Activated B cell treated with CpG ODN at 0.5 μM for 24 hours (primary cell): Measurements from ENCODE around the gene PROX2. TPM values are rescaled to one million over a fixed set of nuclear protein-coding genes. Genes with fewer than 3 reads are reported as not detected.
A peak's percentile ranks its signal among the peaks of the same experiment; 100 is the strongest.

ENCODE experiments used
- ATAC-seq: fragments of 200-7000 bp; cut with Tn5 transposase; one replicate; pipeline ENCODE4 v1.10.0; 2021; ENCODE audit warnings: low read depth, mild to moderate bottlenecking, moderate library complexity
- CTCF ChIA-PET: fragments of 350-600 bp; sonication (Branson Sonifier 250); formaldehyde crosslinking; loops from one replicate; lab custom pipeline; 2021; ENCODE audit warnings: antibody characterized with exemption; lab: Charles Lee
- POLR2A ChIA-PET: fragments of 350-600 bp; sonication (Branson Sonifier 250); formaldehyde crosslinking; loops from one replicate; lab custom pipeline; 2021; ENCODE audit warnings: antibody characterized with exemption; lab: Charles Lee
- DNase-seq: peaks from one replicate; pipeline ENCODE4 v3.0.0; 2022
- H3K27ac Mint-ChIP-seq: one replicate; pipeline ENCODE4 v1.8.0; 2020; ENCODE audit warnings: mixed read lengths
- H3K27me3 Mint-ChIP-seq: one replicate; pipeline ENCODE4 v1.8.0; 2021; ENCODE audit warnings: mixed read lengths
- H3K36me3 Mint-ChIP-seq: one replicate; pipeline ENCODE4 v1.8.0; 2021; ENCODE audit warnings: low read depth, mixed read lengths
- H3K4me1 Mint-ChIP-seq: one replicate; pipeline ENCODE4 v1.8.0; 2021; ENCODE audit warnings: mixed read lengths
- H3K4me3 Mint-ChIP-seq: one replicate; pipeline ENCODE4 v1.8.0; 2020; ENCODE audit warnings: mild to moderate bottlenecking, mixed read lengths
- H3K9me3 Mint-ChIP-seq: one replicate; pipeline ENCODE4 v1.8.0; 2020; ENCODE audit warnings: mixed read lengths
- intact Hi-C: fragments of 100-400 bp; cut with micrococcal nuclease; formaldehyde crosslinking; loops from one replicate; pipeline ENCODE4 v1.15.1; 2024
- total RNA-seq: library from RNA; stranded (reverse); gene quantifications from 2 replicates; pipeline ENCODE4 v1.2.3, GENCODE V29; 2022
- TF ChIP-seq, protein P1 (sequence below): fragments of 200-600 bp; IDR thresholded peaks from one replicate; pipeline ENCODE4 v1.8.0; 2022; ENCODE audit warnings: antibody characterized with exemption, mild to moderate bottlenecking

The PROX2 gene
- total RNA-seq, 1 donor from 2014 or later = not detected

GRCh38 chr14:74898694-74899093, 22.7 kb upstream of the PROX2 start:
- ATAC-seq (no peak), DNase-seq (no peak)
- no peaks in the 10 kb centered on the region for H3K9me3 Mint-ChIP-seq
- TF ChIP-seq, protein P1, sequence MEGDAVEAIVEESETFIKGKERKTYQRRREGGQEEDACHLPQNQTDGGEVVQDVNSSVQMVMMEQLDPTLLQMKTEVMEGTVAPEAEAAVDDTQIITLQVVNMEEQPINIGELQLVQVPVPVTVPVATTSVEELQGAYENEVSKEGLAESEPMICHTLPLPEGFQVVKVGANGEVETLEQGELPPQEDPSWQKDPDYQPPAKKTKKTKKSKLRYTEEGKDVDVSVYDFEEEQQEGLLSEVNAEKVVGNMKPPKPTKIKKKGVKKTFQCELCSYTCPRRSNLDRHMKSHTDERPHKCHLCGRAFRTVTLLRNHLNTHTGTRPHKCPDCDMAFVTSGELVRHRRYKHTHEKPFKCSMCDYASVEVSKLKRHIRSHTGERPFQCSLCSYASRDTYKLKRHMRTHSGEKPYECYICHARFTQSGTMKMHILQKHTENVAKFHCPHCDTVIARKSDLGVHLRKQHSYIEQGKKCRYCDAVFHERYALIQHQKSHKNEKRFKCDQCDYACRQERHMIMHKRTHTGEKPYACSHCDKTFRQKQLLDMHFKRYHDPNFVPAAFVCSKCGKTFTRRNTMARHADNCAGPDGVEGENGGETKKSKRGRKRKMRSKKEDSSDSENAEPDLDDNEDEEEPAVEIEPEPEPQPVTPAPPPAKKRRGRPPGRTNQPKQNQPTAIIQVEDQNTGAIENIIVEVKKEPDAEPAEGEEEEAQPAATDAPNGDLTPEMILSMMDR = no peak
- ChIA-PET CTCF (no interaction called here), POLR2A (no interaction called here)
- H3K4me3 Mint-ChIP-seq = no peak overlapping the region
- H3K27me3 Mint-ChIP-seq = no peaks in the 10 kb centered on the region
- intact Hi-C loops = no loop called here
- peaks cover 96% of the 10 kb centered on the region for H3K36me3 Mint-ChIP-seq
- H3K27ac Mint-ChIP-seq = no peak overlapping the region
- peaks cover 20% of the 10 kb centered on the region for H3K4me1 Mint-ChIP-seq

DNA sequence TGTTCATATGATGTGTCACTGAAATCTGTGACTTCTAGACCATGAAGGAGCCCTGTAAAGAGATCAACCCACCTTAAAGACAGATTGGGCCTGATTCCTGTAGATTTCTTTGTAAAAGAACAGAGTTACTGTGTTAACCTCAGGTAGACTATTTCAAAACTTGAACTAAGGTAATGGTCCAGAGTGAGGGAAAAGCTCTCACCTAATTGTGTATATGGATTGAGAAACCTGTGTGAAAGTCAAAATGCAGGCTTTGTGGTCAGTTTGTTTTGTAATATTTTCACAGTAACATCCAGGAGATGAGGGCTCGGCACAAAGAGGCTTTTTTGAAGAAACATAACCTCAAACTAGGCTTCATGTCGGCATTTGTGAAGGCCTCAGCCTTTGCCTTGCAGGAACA, 22.1 kb upstream of the PROX2 start:
- DNase-seq (no peak), ATAC-seq (no peak)
- no peak overlapping the region for H3K27ac Mint-ChIP-seq
- ChIA-PET POLR2A (interaction anchor here (0.7 kb wide), 1 partner anchor 230 kb away, joined by 5 read pairs; no protein-coding TSS in a partner anchor), CTCF (interaction anchor here (2.0 kb wide), 1 partner anchor 37 kb away, joined by 9 read pairs; no protein-coding TSS in a partner anchor)
- H3K36me3 Mint-ChIP-seq = peaks cover 98% of the 10 kb centered on the region
- H3K9me3 Mint-ChIP-seq = no peaks in the 10 kb centered on the region
- TF ChIP-seq, protein P1 = no peak
- peaks cover 20% of the 10 kb centered on the region for H3K4me1 Mint-ChIP-seq
- no peak overlapping the region for H3K4me3 Mint-ChIP-seq
- no peaks in the 10 kb centered on the region for H3K27me3 Mint-ChIP-seq
- intact Hi-C loops = no loop called here

GRCh38 chr14:74897642-74898041, 21.7 kb upstream of the PROX2 start:
- Mint-ChIP-seq H3K4me1 (peaks cover 20% of the 10 kb centered on the region), H3K4me3 (no peak overlapping the region), H3K9me3 (no peaks in the 10 kb centered on the region), H3K27me3 (no peaks in the 10 kb centered on the region), H3K36me3 (peaks cover 98% of the 10 kb centered on the region), H3K27ac (no peak overlapping the region)
- intact Hi-C loops = no loop called here
- DNase-seq = no peak
- TF ChIP-seq, protein P1 = no peak
- ATAC-seq = no peak
- CTCF ChIA-PET = interaction anchor here (0.6 to 2.0 kb wide), 2 partner anchors 37 to 241 kb away, joined by 3 to 9 read pairs; no protein-coding TSS in a partner anchor
- POLR2A ChIA-PET = interaction anchor here (0.7 kb wide), 2 partner anchors 230 to 619 kb away, joined by 4 to 5 read pairs; no protein-coding TSS in a partner anchor

DNA sequence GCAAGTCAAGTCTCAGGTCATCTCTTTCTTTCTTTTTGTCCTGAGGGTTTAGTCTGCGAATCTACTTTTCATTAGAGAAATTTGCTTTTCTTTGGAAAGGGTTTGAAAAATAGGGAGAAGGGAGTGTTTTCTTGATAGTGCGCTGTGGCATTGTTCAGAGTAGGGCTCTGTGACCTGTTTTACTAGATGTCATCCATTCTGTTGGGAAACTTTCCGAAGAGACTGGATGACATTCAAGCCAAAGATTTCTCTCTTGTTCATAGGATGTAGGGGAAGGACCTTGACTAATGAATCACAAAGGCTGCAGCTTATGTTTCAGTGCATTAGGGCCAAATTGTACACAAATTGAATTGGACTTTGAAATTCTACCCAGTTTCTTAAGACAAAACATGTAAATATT, 20.5 kb upstream of the PROX2 start:
- H3K27ac Mint-ChIP-seq = no peak overlapping the region
- no peak overlapping the region for H3K4me3 Mint-ChIP-seq
- DNase-seq (no peak), ATAC-seq (no peak)
- no peaks in the 10 kb centered on the region for H3K27me3 Mint-ChIP-seq
- H3K9me3 Mint-ChIP-seq = no peaks in the 10 kb centered on the region
- H3K36me3 Mint-ChIP-seq = peaks cover 98% of the 10 kb centered on the region
- intact Hi-C loops = no loop called here
- ChIA-PET CTCF (interaction anchor here (2.0 to 5.0 kb wide), 2 partner anchors 9 to 35 kb away, joined by 9 to 53 read pairs; no protein-coding TSS in a partner anchor), POLR2A (no interaction called here)
- peaks cover 30% of the 10 kb centered on the region for H3K4me1 Mint-ChIP-seq
- TF ChIP-seq, protein P1 = no peak

DNA sequence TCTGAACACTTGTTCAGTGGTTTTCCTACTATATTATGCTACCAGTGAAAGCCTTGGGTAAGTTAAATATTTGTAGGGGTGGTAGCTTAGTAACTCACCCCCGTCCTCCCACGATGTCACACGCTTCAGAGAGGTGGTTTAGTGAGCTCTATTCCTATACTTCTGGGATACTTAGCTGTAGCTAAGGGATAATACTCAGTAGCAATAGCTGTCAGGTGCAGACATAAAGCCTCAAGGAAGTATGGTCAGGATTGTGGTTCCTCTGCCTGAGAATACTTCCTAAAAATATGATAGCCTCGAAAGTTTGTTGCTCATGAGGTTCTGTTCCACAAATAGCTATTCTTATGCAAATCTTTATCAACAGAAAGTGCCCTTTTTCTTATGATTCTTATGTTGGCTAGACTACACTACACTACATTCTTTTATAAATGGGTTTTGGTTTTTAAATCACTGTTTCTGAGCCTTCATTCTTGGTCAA, 17.7 kb upstream of the PROX2 start:
- TF ChIP-seq, protein P1 = no peak
- POLR2A ChIA-PET = interaction anchor here (0.6 to 1.9 kb wide), 5 partner anchors 11 to 440 kb away, joined by 3 to 8 read pairs (median 4); partner anchors contain the start of gene DLST
- CTCF ChIA-PET = interaction anchor here (0.8 to 5.0 kb wide), 9 partner anchors 10 to 194 kb away, joined by 3 to 53 read pairs (median 4); partner anchors contain the start of gene PROX2
- Mint-ChIP-seq H3K36me3 (peaks cover 92% of the 10 kb centered on the region), H3K9me3 (no peaks in the 10 kb centered on the region), H3K27me3 (no peaks in the 10 kb centered on the region), H3K4me1 (peaks cover 31% of the 10 kb centered on the region), H3K27ac (peak overlapping the region; percentile 83), H3K4me3 (peak overlapping the region; percentile 29)
- no peak for DNase-seq
- intact Hi-C loops = loop anchor here (2.0 kb wide), 1 partner anchor 17 kb away; the partner anchor contains the start of gene PROX2
- ATAC-seq = peak; percentile 43
